SK-N-SH (cell line): ENCODE results near the gene FAM107A. TPM values are rescaled to one million over a fixed set of nuclear protein-coding genes. Genes with fewer than 3 reads are reported as not detected.

Source experiments
- CTCF ChIA-PET: fragments of 300-600, 350-600 bp; formaldehyde crosslinking; extraction: SDS; loops from one replicate; lab custom pipeline; 2021; lab: Yijun Ruan, JAX
- POLR2A ChIA-PET: fragments of 350-600 bp; sonication (Branson Sonifier 250); formaldehyde crosslinking; extraction: SDS; loops from one replicate; lab custom pipeline; 2020; ENCODE audit warnings: antibody characterized with exemption, inconsistent platforms; lab: Yijun Ruan, JAX
- DNase-seq: peaks from one replicate; pipeline ENCODE4 v3.0.0; 2012
- H2AFZ ChIP-seq: fragments of 200-600 bp; sonication (generic); 2 replicates; pipeline ENCODE4 v1.8.1; 2016; ENCODE audit warnings: antibody characterized with exemption, mild to moderate bottlenecking, low read depth
- H3F3A ChIP-seq: fragments of 200-600 bp; sonication (generic); replicated peaks from 2 replicates; pipeline ENCODE3; 2016; ENCODE audit warnings: antibody characterized with exemption, mild to moderate bottlenecking; ENCODE audit not compliant: insufficient read depth
- H3K27ac ChIP-seq, 2 experiments: fragments of 200-500 bp in 1 of 2; fragments of 200-600 bp in 1 of 2; sonication (Bioruptor generic) in 1 of 2; sonication (generic), shearing (Covaris generic) in 1 of 2; 2 replicates each; pipeline versions ENCODE4 v1.5.1 to v1.6.1; 2014 to 2016; ENCODE audit warnings: low read depth in 2 of 2, inconsistent platforms in 1 of 2, low read length in 1 of 2, mild to moderate bottlenecking in 1 of 2, mixed read lengths in 1 of 2
- H3K27me3 ChIP-seq: fragments of 200-600 bp; sonication (generic), shearing (Covaris generic); 2 replicates; pipeline ENCODE4 v1.6.1; 2016; ENCODE audit warnings: mixed run types; ENCODE audit not compliant: insufficient read depth
- H3K36me3 ChIP-seq, 2 experiments: fragments of 200-500 bp in 1 of 2; fragments of 200-600 bp in 1 of 2; sonication (Bioruptor generic) in 1 of 2; sonication (generic) in 1 of 2; replicated peaks in 1 of 2; 2 replicates each; pipeline versions ENCODE3 to v1.5.1; 2014 to 2016; ENCODE audit warnings: low read length in 1 of 2, mild to moderate bottlenecking in 1 of 2; ENCODE audit not compliant: insufficient read depth in 2 of 2, control insufficient read depth in 1 of 2
- H3K4me1 ChIP-seq, 2 experiments: fragments of 200-500 bp in 1 of 2; fragments of 200-600 bp in 1 of 2; sonication (Bioruptor generic) in 1 of 2; sonication (generic), shearing (Covaris generic) in 1 of 2; 2 replicates each; pipeline versions ENCODE4 v1.5.1 to v1.6.1; 2014 to 2016; ENCODE audit warnings: low read depth in 1 of 2, low read length in 1 of 2, mixed run types in 1 of 2; ENCODE audit not compliant: insufficient read depth in 2 of 2, control insufficient read depth in 1 of 2
- H3K4me2 ChIP-seq: fragments of 200-600 bp; sonication (generic), shearing (Covaris generic); 2 replicates; pipeline ENCODE4 v1.6.1; 2017; ENCODE audit warnings: mixed run types
- H3K4me3 ChIP-seq, 2 experiments: fragments of 200-500 bp in 1 of 2; fragments of 200-600 bp in 1 of 2; sonication (Bioruptor generic) in 1 of 2; sonication (generic), shearing (Covaris generic) in 1 of 2; 2 replicates each; pipeline versions ENCODE4 v1.5.1 to v1.8.1; 2014 to 2016; ENCODE audit warnings: low read depth in 2 of 2, inconsistent platforms in 1 of 2, low read length in 1 of 2, mild to moderate bottlenecking in 1 of 2, mixed read lengths in 1 of 2, moderate library complexity in 1 of 2
- H3K79me2 ChIP-seq: fragments of 200-600 bp; sonication (generic); 2 replicates; pipeline ENCODE4 v1.8.1; 2017; ENCODE audit warnings: mild to moderate bottlenecking; ENCODE audit not compliant: insufficient read depth
- H3K9ac ChIP-seq: fragments of 200-600 bp; sonication (generic); 2 replicates; pipeline ENCODE4 v1.6.1; 2017; ENCODE audit warnings: mixed run types
- H3K9me2 ChIP-seq: fragments of 200-600 bp; sonication (generic); 2 replicates; pipeline ENCODE4 v1.6.1; 2017; ENCODE audit warnings: mixed run types
- H3K9me3 ChIP-seq: fragments of 200-600 bp; sonication (generic); 2 replicates; pipeline ENCODE4 v1.6.1; 2017; ENCODE audit warnings: mixed run types, mild to moderate bottlenecking, moderate library complexity
- H4K20me1 ChIP-seq: fragments of 200-600 bp; sonication (generic); 2 replicates; pipeline ENCODE4 v1.6.1; 2017; ENCODE audit warnings: mild to moderate bottlenecking, mixed run types; ENCODE audit not compliant: insufficient read depth
- CHD2 ChIP-seq: fragments of 150-350 bp; IDR thresholded peaks from 2 replicates; pipeline ENCODE4 v1.6.1; 2018; ENCODE audit warnings: low read length; ENCODE audit not compliant: partially characterized antibody
- NFIC ChIP-seq: IDR thresholded peaks from 2 replicates; pipeline ENCODE4 v1.4.0; 2012; ENCODE audit warnings: borderline replicate concordance
- NRF1 ChIP-seq: IDR thresholded peaks from 2 replicates; pipeline ENCODE4 v1.6.1; 2012; ENCODE audit warnings: low read depth, mild to moderate bottlenecking, low read length
- POLR2AphosphoS5 ChIP-seq: IDR thresholded peaks from 2 replicates; pipeline ENCODE4 v1.6.1; 2012; ENCODE audit warnings: low read depth, low read length
- RAD21 ChIP-seq: IDR thresholded peaks from 2 replicates; pipeline ENCODE4 v1.6.1; 2012; ENCODE audit warnings: mild to moderate bottlenecking, low read length
- RCOR1 ChIP-seq: fragments of 150-350 bp; IDR thresholded peaks from 2 replicates; pipeline ENCODE4 v1.6.1; 2017; ENCODE audit warnings: antibody characterized with exemption, low read length
- RXRA ChIP-seq: IDR thresholded peaks from 2 replicates; pipeline ENCODE4 v1.4.0; 2012; ENCODE audit warnings: low read depth, mild to moderate bottlenecking, borderline replicate concordance
- SMC3 ChIP-seq: IDR thresholded peaks from 2 replicates; pipeline ENCODE4 v1.6.1; 2012; ENCODE audit warnings: low read depth, low read length, improper control_type of control experiment
- TCF12 ChIP-seq: IDR thresholded peaks from 2 replicates; pipeline ENCODE4 v1.4.0; 2012
- TEAD4 ChIP-seq: IDR thresholded peaks from 2 replicates; pipeline ENCODE4 v1.4.0; 2012; ENCODE audit warnings: mild to moderate bottlenecking, borderline replicate concordance; ENCODE audit not compliant: insufficient read depth
- USF1 ChIP-seq: IDR thresholded peaks from 2 replicates; pipeline ENCODE4 v1.4.0; 2012; ENCODE audit warnings: low read depth, borderline replicate concordance
- YY1 ChIP-seq: IDR thresholded peaks from 2 replicates; pipeline ENCODE4 v1.4.0; 2012; ENCODE audit warnings: low read depth, mild to moderate bottlenecking
- ZBTB33 ChIP-seq: IDR thresholded peaks from 2 replicates; pipeline ENCODE4 v1.4.0; 2012; ENCODE audit warnings: low read depth, borderline replicate concordance
- WGBS: methylation state at CpG from one replicate; pipeline ENCODE4 v1.1.6; 2017; ENCODE audit warnings: low lambda C conversion rate; 5-methylcytosine and 5-hydroxymethylcytosine counted together
- polyA plus RNA-seq, 3 experiments: library from polyadenylated mRNA; depleted of rRNA; stranded (reverse); fragments of >200 nt; gene quantifications; 2 replicates each; pipeline ENCODE4 v1.2.3, GENCODE V29; 2012

The FAM107A gene
- polyA plus RNA-seq, 1 of the 3 experiments (the other 2 are of a cell fraction): 0.02 TPM

- H3K4me3 ChIP-seq: no peak overlapping the region
- H3F3A ChIP-seq: no peaks in the 10 kb centered on the region
- TF ChIP-seq NRF1: no peak
- no peak for TF ChIP-seq TEAD4
- no peak for TF ChIP-seq RCOR1
- TF ChIP-seq RAD21: no peak
- no peak for TF ChIP-seq POLR2AphosphoS5
- no peak for TF ChIP-seq RXRA
- TF ChIP-seq NFIC: no peak
- no peak overlapping the region for H3K27ac ChIP-seq
- no peaks in the 10 kb centered on the region for H3K9me2 ChIP-seq
- no peak overlapping the region for H3K9ac ChIP-seq
- no peaks in the 10 kb centered on the region for H3K9me3 ChIP-seq
- no peaks in the 10 kb centered on the region for H3K27me3 ChIP-seq
- ChIA-PET POLR2A (no interaction called here), CTCF (interaction anchor here (1.3 to 7.4 kb wide), 4 partner anchors 10 to 73 kb away, joined by 3 to 67 read pairs (median 8); no protein-coding TSS in a partner anchor)
- DNase-seq: no peak
- no peak overlapping the region for H3K4me2 ChIP-seq
- 97% methylated on average over 6 of the region's 6 CpGs for WGBS
- no peaks in the 10 kb centered on the region for H3K36me3 ChIP-seq
- no peaks in the 10 kb centered on the region for H4K20me1 ChIP-seq
- no peaks in the 10 kb centered on the region for H3K79me2 ChIP-seq
- H3K4me1 ChIP-seq: peaks cover 0 to 6% of the 10 kb centered on the region in 2 experiments; a peak in 1 of 4 replicates
- no peak overlapping the region for H2AFZ ChIP-seq
These were observed 19.7 kb downstream of the FAM107A start for GRCh38 chr3:58557491-58557890.

GRCh38 chr3:58556761-58557221 lies 20.4 kb downstream of the FAM107A start:
- no peak overlapping the region for H2AFZ ChIP-seq

More at GRCh38 chr3:58556761-58557221, 20.4 kb downstream of the FAM107A start:
- Histone ChIP-seq H3K4me3 (no peak overlapping the region), H3K79me2 (no peaks in the 10 kb centered on the region), H3K9me2 (no peaks in the 10 kb centered on the region), H4K20me1 (no peaks in the 10 kb centered on the region), H3K9ac (no peak overlapping the region), H3K9me3 (no peaks in the 10 kb centered on the region), H3K36me3 (no peaks in the 10 kb centered on the region), H3F3A (no peaks in the 10 kb centered on the region)
- DNase-seq: peak; percentile 41
- 72% methylated on average over 4 of the region's 6 CpGs for WGBS
- POLR2A ChIA-PET: no interaction called here
- TF ChIP-seq TCF12 (no peak), ZBTB33 (no peak), TEAD4 (no peak), RXRA (no peak), YY1 (no peak), USF1 (no peak), SMC3 (no peak), CHD2 (no peak)
- TF ChIP-seq, all 33 proteins: peak for 0
- Histone ChIP-seq H3K27ac (no peak overlapping the region), H3K4me1 (peaks cover 0 to 6% of the 10 kb centered on the region in 2 experiments; a peak in 1 of 4 replicates), H3K4me2 (no peak overlapping the region), H3K27me3 (no peaks in the 10 kb centered on the region)
- CTCF ChIA-PET: interaction anchor here (1.3 to 7.4 kb wide), 4 partner anchors 11 to 73 kb away, joined by 3 to 67 read pairs (median 8); no protein-coding TSS in a partner anchor
